AG10803 (cell line): Measurements from ENCODE around the gene CEP72.

Experiments
- DNase-seq: peaks from one replicate; pipeline ENCODE4 v3.0.0; 2010; ENCODE audit warnings: low read depth
- H3K4me3 ChIP-seq: 2 replicates; pipeline ENCODE4 v1.5.1; 2011; ENCODE audit warnings: mild to moderate bottlenecking, low read length, control low read depth
- TF ChIP-seq, protein P1 (sequence below): conservative IDR thresholded peaks from 2 replicates; pipeline ENCODE4 v1.5.1; 2011; ENCODE audit warnings: mild to moderate bottlenecking, low read length, control low read depth, inconsistent platforms

Gene CEP72

GRCh38 chr5:644971-645370 lies 32.8 kb downstream of the CEP72 start:
- H3K4me3 ChIP-seq = no peak overlapping the region
- DNase-seq = no peak
- TF ChIP-seq, protein P1, sequence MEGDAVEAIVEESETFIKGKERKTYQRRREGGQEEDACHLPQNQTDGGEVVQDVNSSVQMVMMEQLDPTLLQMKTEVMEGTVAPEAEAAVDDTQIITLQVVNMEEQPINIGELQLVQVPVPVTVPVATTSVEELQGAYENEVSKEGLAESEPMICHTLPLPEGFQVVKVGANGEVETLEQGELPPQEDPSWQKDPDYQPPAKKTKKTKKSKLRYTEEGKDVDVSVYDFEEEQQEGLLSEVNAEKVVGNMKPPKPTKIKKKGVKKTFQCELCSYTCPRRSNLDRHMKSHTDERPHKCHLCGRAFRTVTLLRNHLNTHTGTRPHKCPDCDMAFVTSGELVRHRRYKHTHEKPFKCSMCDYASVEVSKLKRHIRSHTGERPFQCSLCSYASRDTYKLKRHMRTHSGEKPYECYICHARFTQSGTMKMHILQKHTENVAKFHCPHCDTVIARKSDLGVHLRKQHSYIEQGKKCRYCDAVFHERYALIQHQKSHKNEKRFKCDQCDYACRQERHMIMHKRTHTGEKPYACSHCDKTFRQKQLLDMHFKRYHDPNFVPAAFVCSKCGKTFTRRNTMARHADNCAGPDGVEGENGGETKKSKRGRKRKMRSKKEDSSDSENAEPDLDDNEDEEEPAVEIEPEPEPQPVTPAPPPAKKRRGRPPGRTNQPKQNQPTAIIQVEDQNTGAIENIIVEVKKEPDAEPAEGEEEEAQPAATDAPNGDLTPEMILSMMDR = no peak

DNA sequence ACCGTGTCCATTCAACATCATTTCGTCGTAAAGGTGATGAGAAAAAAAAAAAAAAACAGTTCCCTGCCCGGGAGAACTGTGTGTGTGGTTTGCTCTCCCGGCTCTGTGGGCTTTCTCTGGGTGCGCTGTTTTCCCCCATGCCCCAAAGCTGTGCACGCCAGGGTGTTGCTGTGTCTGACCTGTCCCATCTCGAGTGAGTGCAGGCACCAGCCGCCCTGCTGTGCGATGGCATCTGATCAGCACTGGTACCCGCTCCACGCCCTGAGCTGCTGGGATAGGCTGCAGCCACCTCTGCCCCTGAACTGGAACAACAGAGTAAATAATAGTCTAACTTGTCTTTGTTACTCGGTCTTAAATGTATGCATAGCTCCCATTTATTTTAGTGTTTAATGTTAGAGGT lies 33.3 kb downstream of the CEP72 start:
- no peak for DNase-seq
- TF ChIP-seq, protein P1 = no peak

GRCh38 chr5:646396-647201 lies 34.5 kb downstream of the CEP72 start:
- H3K4me3 ChIP-seq = no peak overlapping the region
- DNase-seq = no peak
- TF ChIP-seq, protein P1 = no peak

More for the DNA sequence above, 33.3 kb downstream of the CEP72 start:
- no peak overlapping the region for H3K4me3 ChIP-seq

DNA sequence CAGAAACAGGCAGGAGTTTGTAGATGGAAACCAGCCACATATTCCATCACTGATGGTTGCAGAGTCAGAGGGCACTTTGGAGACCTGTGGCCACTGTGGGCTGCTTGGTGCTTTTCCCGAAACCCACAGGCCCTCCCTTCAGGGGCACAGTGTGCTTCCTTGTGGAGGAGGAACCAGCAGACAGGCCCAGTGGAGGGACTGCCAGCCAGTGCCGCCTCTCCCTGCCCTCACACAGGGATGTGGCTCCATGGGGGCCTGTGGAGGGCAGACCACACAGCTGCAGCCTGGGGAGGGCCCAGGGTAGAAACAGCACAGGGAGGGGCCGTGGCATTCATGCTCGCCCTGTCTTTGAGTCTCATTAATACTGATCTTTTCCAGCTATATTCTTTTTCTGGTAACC lies 35.2 kb downstream of the CEP72 start:
- H3K4me3 ChIP-seq = no peak overlapping the region
- TF ChIP-seq, protein P1 = no peak
- no peak for DNase-seq

DNA sequence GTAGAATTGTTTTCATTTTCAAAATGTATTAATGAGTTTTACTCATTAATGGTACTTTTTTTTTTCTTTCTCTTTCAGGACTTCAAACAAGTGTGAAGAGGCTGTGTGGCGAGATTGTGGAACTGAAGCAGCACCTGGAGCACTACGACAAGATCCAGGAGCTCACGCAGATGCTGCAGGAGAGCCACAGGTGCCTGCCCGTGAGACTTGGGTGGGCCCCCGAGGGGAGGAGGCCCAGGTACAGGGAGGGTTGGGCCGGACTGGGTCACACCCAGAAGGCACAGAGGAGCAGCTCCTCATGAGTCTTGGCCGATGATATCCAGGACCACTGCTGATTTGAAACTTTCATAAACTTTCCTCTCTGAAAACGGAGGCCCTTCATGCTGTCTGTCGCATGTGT lies 35.6 kb downstream of the CEP72 start:
- no peak overlapping the region for H3K4me3 ChIP-seq
- no peak for DNase-seq
- TF ChIP-seq, protein P1 = no peak

- TF ChIP-seq, protein P1 = no peak
- no peak overlapping the region for H3K4me3 ChIP-seq
These were observed 39.3 kb downstream of the CEP72 start for GRCh38 chr5:651296-652022.

More at GRCh38 chr5:651296-652022, 39.3 kb downstream of the CEP72 start:
- DNase-seq = no peak
